ENCODE results near the gene ABLIM3. TPM values are rescaled to one million over a fixed set of nuclear protein-coding genes. Genes with fewer than 3 reads are reported as not detected.

The ABLIM3 gene
- total RNA-seq, 1 experiment from 2014 or later = 12.9 TPM

GRCh38 chr5:149278451-149279210, 137.3 kb downstream of the ABLIM3 start:
- TF ChIP-seq SIN3A (IDR thresholded peaks at IDR 0.05; ENCODE audit: borderline replicate concordance, insufficient read depth, low read depth, low read length) (no peak), POLR2AphosphoS5 (IDR thresholded peaks at IDR 0.05; ENCODE audit: low read depth, low read length) (no peak), REST (IDR thresholded peaks at IDR 0.05; ENCODE audit: insufficient read depth in 1 of 2, low read depth in 2 of 2, low read length in 1 of 2) (no peak), CTCF (IDR thresholded peaks at IDR 0.05) (no peak), TCF7L2 (IDR thresholded peaks at IDR 0.05; ENCODE audit: low read depth, low read length) (no peak)
- in situ Hi-C loops (cut with HindIII; ENCODE audit: low pct_unique_long_range_greater_than_20kb, low sequenced_read_pairs) = no loop called here
- no peak overlapping the region for H3K27ac ChIP-seq (ENCODE audit: low read length)
- H3K27me3 ChIP-seq (ENCODE audit: control insufficient read depth, insufficient read depth, low read length) = no peaks in the 10 kb centered on the region
- no peak overlapping the region for H3K4me3 ChIP-seq (ENCODE audit: low read depth in 2 of 2, low read length in 2 of 2)
- BruUV-seq (replicated peaks) = no TSS peak
- intact Hi-C loops (cut with micrococcal nuclease; ENCODE audit: unreplicated experiment) = no loop called here
- CTCF ChIA-PET = no interaction called here
- no peaks in the 10 kb centered on the region for H3K36me3 ChIP-seq (ENCODE audit: control insufficient read depth, insufficient read depth, low read length)
- ATAC-seq (no peak), DNase-seq (ENCODE audit: low read depth, low spot score) (no peak)
- H3K9me3 ChIP-seq (ENCODE audit: control insufficient read depth, insufficient read depth, low read depth, low read length) = no peaks in the 10 kb centered on the region
- H3K4me1 ChIP-seq (ENCODE audit: control insufficient read depth, insufficient read depth, low read length) = no peaks in the 10 kb centered on the region
- POLR2A ChIA-PET = no interaction called here

GRCh38 chr5:149279661-149280060, 138.4 kb downstream of the ABLIM3 start:
- in situ Hi-C loops (cut with HindIII; ENCODE audit: low pct_unique_long_range_greater_than_20kb, low sequenced_read_pairs) (no loop called here), intact Hi-C loops (cut with micrococcal nuclease; ENCODE audit: unreplicated experiment) (no loop called here)
- H3K9me3 ChIP-seq (ENCODE audit: control insufficient read depth, insufficient read depth, low read depth, low read length) = no peaks in the 10 kb centered on the region
- DNase-seq (ENCODE audit: low read depth, low spot score) = no peak
- H3K4me3 ChIP-seq (ENCODE audit: low read depth in 2 of 2, low read length in 2 of 2) = no peak overlapping the region
- no peak for ATAC-seq
- no peaks in the 10 kb centered on the region for H3K4me1 ChIP-seq (ENCODE audit: control insufficient read depth, insufficient read depth, low read length)
- no peaks in the 10 kb centered on the region for H3K27me3 ChIP-seq (ENCODE audit: control insufficient read depth, insufficient read depth, low read length)
- BruUV-seq (replicated peaks) = no TSS peak
- H3K36me3 ChIP-seq (ENCODE audit: control insufficient read depth, insufficient read depth, low read length) = no peaks in the 10 kb centered on the region
- H3K27ac ChIP-seq (ENCODE audit: low read length) = no peak overlapping the region
- POLR2A ChIA-PET = interaction anchor here (0.6 kb wide), 1 partner anchor 139 kb away, joined by 6 read pairs; no protein-coding TSS in a partner anchor
- CTCF ChIA-PET = interaction anchor here (0.6 kb wide), 1 partner anchor 154 kb away, joined by 6 read pairs; no protein-coding TSS in a partner anchor
- TF ChIP-seq REST (IDR thresholded peaks at IDR 0.05; ENCODE audit: insufficient read depth in 1 of 2, low read depth in 2 of 2, low read length in 1 of 2) (no peak), TCF7L2 (IDR thresholded peaks at IDR 0.05; ENCODE audit: low read depth, low read length) (no peak), CTCF (IDR thresholded peaks at IDR 0.05) (no peak), POLR2AphosphoS5 (IDR thresholded peaks at IDR 0.05; ENCODE audit: low read depth, low read length) (no peak), SIN3A (IDR thresholded peaks at IDR 0.05; ENCODE audit: borderline replicate concordance, insufficient read depth, low read depth, low read length) (no peak)

Measured in Panc1 (cell line).